Spleen (tissue), 13 donors: Measurements from ENCODE around the gene SUN3. TPM values are rescaled to one million over a fixed set of nuclear protein-coding genes. Genes with fewer than 3 reads are reported as not detected.

ENCODE experiments used
- DNase-seq: peaks from one replicate; pipeline ENCODE4 v3.0.0-alpha.2; 2020
- H3K27ac ChIP-seq, 8 donors: fragments of 200-600 bp; sonication (generic) in 7 of 8; 1 replicate in 4 of 8; 2 replicates in 4 of 8; pipeline versions ENCODE4 v1.5.0 to v1.8.0; 2016 to 2021; ENCODE audit warnings: inconsistent platforms in 4 of 8, mild to moderate bottlenecking in 4 of 8, moderate library complexity in 1 of 8
- H3K27me3 ChIP-seq, 7 donors: fragments of 200-600 bp; sonication (generic) in 6 of 7; replicated peaks in 1 of 7; 1 replicate in 4 of 7; 2 replicates in 3 of 7; pipeline versions ENCODE4 v1.5.0 to v1.8.0; 2016 to 2021; ENCODE audit warnings: inconsistent platforms in 3 of 7, mild to moderate bottlenecking in 1 of 7
- H3K36me3 ChIP-seq, 6 donors: fragments of 200-600 bp; sonication (generic) in 5 of 6; 1 replicate in 4 of 6; 2 replicates in 2 of 6; pipeline versions ENCODE4 v1.5.0 to v1.8.0; 2016 to 2021; ENCODE audit warnings: inconsistent platforms in 2 of 6
- H3K4me1 ChIP-seq, 6 donors: fragments of 200-600 bp; sonication (generic) in 5 of 6; 1 replicate in 3 of 6; 2 replicates in 3 of 6; pipeline versions ENCODE4 v1.5.0 to v1.8.0; 2016 to 2021; ENCODE audit warnings: inconsistent platforms in 3 of 6
- H3K4me3 ChIP-seq, 8 donors: fragments of 200-600 bp; sonication (generic) in 7 of 8; 1 replicate in 4 of 8; 2 replicates in 4 of 8; pipeline versions ENCODE4 v1.5.0 to v1.8.0; 2016 to 2021; ENCODE audit warnings: inconsistent platforms in 4 of 8, mild to moderate bottlenecking in 4 of 8, moderate library complexity in 2 of 8
- H3K9me3 ChIP-seq, 8 donors: fragments of 200-600 bp; sonication (generic) in 7 of 8; 1 replicate in 4 of 8; 2 replicates in 4 of 8; pipeline versions ENCODE4 v1.5.0 to v1.8.0; 2016 to 2021; ENCODE audit warnings: inconsistent platforms in 4 of 8
- POLR2A ChIP-seq, 3 donors: fragments of 450-650 bp; IDR thresholded peaks; one replicate each; pipeline ENCODE4 v1.5.1; 2017; ENCODE audit warnings: antibody characterized with exemption in 3 of 3, mild to moderate bottlenecking in 1 of 3
- POLR2AphosphoS5 ChIP-seq, 3 donors: sonication (generic); formaldehyde crosslinking; IDR thresholded peaks; one replicate each; pipeline ENCODE4 v1.5.1; 2017; ENCODE audit warnings: antibody characterized with exemption in 3 of 3
- WGBS, 5 donors: extraction: QIAGEN DNeasy Blood & Tissue Kit in 3 of 5; methylation state at CpG; one replicate each; pipeline versions ENCODE4 v1.1.5 to v1.1.7; 2013 to 2018; 5-methylcytosine and 5-hydroxymethylcytosine counted together
- intact Hi-C: fragments of 100-400 bp; cut with DNase I; formaldehyde crosslinking; loops from one replicate; pipeline ENCODE4 v1.15.0; 2023; ENCODE audit warnings: low total_unique reads
- long read RNA-seq, 2 donors: transcript quantifications; one replicate each; lab custom pipeline, GENCODE V29; 2026
- polyA plus RNA-seq, 3 donors: library from polyadenylated mRNA; stranded (reverse); fragments of 200-250 nt; gene quantifications; one replicate each; pipeline ENCODE4 v1.2.1, GENCODE V29; 2013
- total RNA-seq, 7 donors: library from RNA; depleted of rRNA in 3 of 7; stranded (reverse); fragments of >200 nt in 3 of 7; fragmentation: NEBNext Ultra II Directional in 4 of 7; extraction: Animal tissue kit (Norgen Biotek cat#: 25700) in 4 of 7; gene quantifications; one replicate each; pipeline versions ENCODE4 v1.1.0 to v1.2.1, GENCODE V29; 2016 to 2021
- TF ChIP-seq, protein P1 (sequence below), 11 experiments: fragments of 200-600 bp in 7 of 11; fragments of 450-650 bp in 4 of 11; sonication (generic) in 4 of 11; IDR thresholded peaks in 8 of 11; conservative IDR thresholded peaks in 3 of 11; 1 replicate in 7 of 11; 2 replicates in 4 of 11; pipeline versions ENCODE4 v1.4.0 to v1.8.0; 2016 to 2021; ENCODE audit warnings: antibody characterized with exemption in 11 of 11, inconsistent platforms in 4 of 11, mild to moderate bottlenecking in 1 of 11
- donor health status: healthy with polysubstance abuse.
- donor health status: DM: no; HTN: no; CAD: no; lungs with moderate emphysema.
- donor health status: DM: no; HTN: no; CAD: no.
- donor health status: Bipolar disorder and iron deficiency.
- donor health status: healthy.
- donor health status: DM: no; HTN: no; CAD: no.
- donor health status: DM: yes; HTN: yes; CAD: no.

The SUN3 gene, protein sequence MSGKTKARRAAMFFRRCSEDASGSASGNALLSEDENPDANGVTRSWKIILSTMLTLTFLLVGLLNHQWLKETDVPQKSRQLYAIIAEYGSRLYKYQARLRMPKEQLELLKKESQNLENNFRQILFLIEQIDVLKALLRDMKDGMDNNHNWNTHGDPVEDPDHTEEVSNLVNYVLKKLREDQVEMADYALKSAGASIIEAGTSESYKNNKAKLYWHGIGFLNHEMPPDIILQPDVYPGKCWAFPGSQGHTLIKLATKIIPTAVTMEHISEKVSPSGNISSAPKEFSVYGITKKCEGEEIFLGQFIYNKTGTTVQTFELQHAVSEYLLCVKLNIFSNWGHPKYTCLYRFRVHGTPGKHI
- not detected for total RNA-seq
- polyA plus RNA-seq = not detected
- long read RNA-seq, donor 1 = 0 reads
- long read RNA-seq, donor 2 = 0 reads

DNA sequence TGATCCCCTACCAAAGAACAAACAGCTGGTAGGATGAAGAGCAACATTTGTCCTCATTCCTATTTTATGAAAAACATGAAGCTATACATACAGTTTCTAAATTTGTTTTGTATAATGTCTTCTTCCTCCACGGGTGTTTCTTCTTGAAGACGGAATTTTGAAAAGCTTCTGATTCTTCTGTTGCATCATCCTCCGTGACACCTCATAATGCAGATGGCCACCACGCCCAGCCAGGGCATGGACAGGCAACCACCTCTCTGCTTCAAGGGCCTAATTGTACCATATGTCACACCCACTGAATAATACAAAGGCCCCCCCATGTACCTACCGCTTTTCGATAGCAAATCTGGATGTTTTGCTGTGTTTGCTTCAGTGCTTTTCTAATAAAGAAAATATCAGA, at the start of gene SUN3:
Gene SUN3, minus strand, starts transcription at position 170 of the 400 bp plus-strand sequence. Its CDS starts 169 bp downstream, at position 1.
- intact Hi-C loops = no loop called here

DNA sequence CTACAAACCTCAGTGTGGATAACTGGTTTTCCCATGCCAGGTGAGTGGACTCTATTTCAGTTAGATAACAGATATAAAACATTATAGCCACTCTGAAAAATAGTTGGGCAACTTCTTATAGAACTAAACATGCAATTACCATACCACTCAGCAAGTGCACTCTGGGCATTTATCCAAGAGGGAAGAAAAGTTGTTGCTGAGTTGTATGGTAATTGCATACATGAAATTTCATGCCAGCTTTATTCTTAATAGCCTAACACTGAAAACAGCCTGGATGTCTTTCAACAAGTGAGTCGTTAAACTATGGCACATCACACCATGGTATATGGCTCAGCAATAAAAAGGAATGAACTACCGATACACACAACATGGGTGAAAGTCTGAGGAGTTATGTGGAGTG, 49.6 kb upstream of the SUN3 start:
- Histone ChIP-seq H3K36me3 (no peaks in the 10 kb centered on the region), H3K4me1 (peaks cover 0 to 20% (median under 1%) of the 10 kb centered on the region in 6 donors), H3K27me3 (no peaks in the 10 kb centered on the region), H3K27ac (peak overlapping the region in 4 of 8 donors; percentile 3 to 61 (median 52)), H3K4me3 (no peak overlapping the region), H3K9me3 (no peaks in the 10 kb centered on the region)
- no peak for DNase-seq
- 77 to 94% (median 90%) methylated on average over 2 of the region's 2 CpGs for WGBS, 5 donors
- TF ChIP-seq POLR2AphosphoS5 (IDR thresholded peaks at IDR 0.05) (no peak), POLR2A (IDR thresholded peaks at IDR 0.05) (no peak)
- TF ChIP-seq, protein P1, sequence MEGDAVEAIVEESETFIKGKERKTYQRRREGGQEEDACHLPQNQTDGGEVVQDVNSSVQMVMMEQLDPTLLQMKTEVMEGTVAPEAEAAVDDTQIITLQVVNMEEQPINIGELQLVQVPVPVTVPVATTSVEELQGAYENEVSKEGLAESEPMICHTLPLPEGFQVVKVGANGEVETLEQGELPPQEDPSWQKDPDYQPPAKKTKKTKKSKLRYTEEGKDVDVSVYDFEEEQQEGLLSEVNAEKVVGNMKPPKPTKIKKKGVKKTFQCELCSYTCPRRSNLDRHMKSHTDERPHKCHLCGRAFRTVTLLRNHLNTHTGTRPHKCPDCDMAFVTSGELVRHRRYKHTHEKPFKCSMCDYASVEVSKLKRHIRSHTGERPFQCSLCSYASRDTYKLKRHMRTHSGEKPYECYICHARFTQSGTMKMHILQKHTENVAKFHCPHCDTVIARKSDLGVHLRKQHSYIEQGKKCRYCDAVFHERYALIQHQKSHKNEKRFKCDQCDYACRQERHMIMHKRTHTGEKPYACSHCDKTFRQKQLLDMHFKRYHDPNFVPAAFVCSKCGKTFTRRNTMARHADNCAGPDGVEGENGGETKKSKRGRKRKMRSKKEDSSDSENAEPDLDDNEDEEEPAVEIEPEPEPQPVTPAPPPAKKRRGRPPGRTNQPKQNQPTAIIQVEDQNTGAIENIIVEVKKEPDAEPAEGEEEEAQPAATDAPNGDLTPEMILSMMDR (IDR thresholded peaks at IDR 0.05 in 8 of 11, conservative IDR thresholded peaks at IDR 0.05 in 3 of 11) = no peak
- intact Hi-C loops = no loop called here

More for the DNA sequence above, at the start of gene SUN3:
- Histone ChIP-seq H3K4me1 (no peaks in the 10 kb centered on the region), H3K27me3 (peaks cover 0 to 47% (median 17%) of the 10 kb centered on the region in 7 donors), H3K36me3 (no peaks in the 10 kb centered on the region), H3K9me3 (peaks cover 0 to 10% (median 9%) of the 10 kb centered on the region in 8 donors), H3K4me3 (no peak within 1 kb of the TSS), H3K27ac (no peak within 1 kb of the TSS)
- no peak for DNase-seq
- TF ChIP-seq, protein P1 (IDR thresholded peaks at IDR 0.05 in 8 of 11, conservative IDR thresholded peaks at IDR 0.05 in 3 of 11) = no peak
- TF ChIP-seq POLR2A (IDR thresholded peaks at IDR 0.05) (no peak), POLR2AphosphoS5 (IDR thresholded peaks at IDR 0.05) (no peak)
- 81 to 96% (median 84%) methylated on average over 6 of the region's 6 CpGs for WGBS, 5 donors

DNA sequence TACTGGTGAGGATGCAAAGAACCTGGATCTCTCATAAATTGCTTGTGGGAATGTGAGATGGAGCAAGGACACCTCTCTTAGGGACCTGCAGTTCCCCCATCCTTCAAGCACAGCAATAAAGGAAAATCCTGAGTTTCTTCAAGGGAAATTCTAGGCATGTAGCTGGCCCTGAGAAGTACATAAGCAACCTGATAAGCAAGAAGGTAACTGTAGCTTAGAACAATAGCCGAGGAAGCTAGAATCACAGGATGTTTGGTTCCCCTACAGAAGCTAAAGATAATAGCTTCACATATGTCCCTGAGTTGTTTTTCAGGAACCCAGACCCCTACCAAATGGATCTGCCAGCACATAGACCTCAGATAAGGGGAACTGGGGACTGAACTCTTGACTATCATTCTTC, 48.5 kb upstream of the SUN3 start:
- WGBS, 5 donors = 63 to 81% (median 73%) methylated on average over 1 of the region's 1 CpG
- intact Hi-C loops = no loop called here
- no peak overlapping the region for H3K4me3 ChIP-seq
- no peaks in the 10 kb centered on the region for H3K36me3 ChIP-seq
- H3K4me1 ChIP-seq = peaks cover 0 to 15% (median 0%) of the 10 kb centered on the region in 6 donors
- no peaks in the 10 kb centered on the region for H3K27me3 ChIP-seq
- H3K9me3 ChIP-seq = peaks cover 0 to under 1% (median 0%) of the 10 kb centered on the region in 8 donors
- TF ChIP-seq POLR2A (IDR thresholded peaks at IDR 0.05) (no peak), POLR2AphosphoS5 (IDR thresholded peaks at IDR 0.05) (no peak)
- TF ChIP-seq, protein P1 (IDR thresholded peaks at IDR 0.05 in 8 of 11, conservative IDR thresholded peaks at IDR 0.05 in 3 of 11) = no peak
- peak overlapping the region in 1 of 8 donors; percentile 56 for H3K27ac ChIP-seq
- DNase-seq = no peak

DNA sequence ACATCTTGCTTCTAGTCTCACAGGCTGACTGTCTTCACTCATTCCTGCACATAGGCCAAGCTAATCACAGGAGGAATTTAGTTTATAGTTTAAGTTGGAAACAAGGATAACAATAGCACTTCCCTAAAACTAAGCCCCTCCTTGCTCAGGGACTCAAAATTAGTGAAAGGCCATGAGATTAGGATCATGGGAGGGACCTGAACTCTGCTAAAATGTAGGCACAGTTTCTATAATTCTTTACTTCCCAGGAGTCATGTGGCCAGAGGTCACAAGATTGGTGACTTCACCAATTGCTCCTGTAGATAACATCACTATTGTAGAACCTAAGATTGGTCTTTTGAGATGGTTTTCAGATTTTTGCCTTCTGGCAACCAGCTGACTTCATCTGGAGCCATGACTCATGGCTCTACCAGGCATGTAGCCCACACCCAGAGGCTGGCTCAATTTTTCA, 45.3 kb upstream of the SUN3 start:
- no peaks in the 10 kb centered on the region for H3K36me3 ChIP-seq
- H3K27ac ChIP-seq = no peak overlapping the region
- DNase-seq = no peak
- H3K4me3 ChIP-seq = no peak overlapping the region
- H3K4me1 ChIP-seq = peaks cover 0 to 9% (median 0%) of the 10 kb centered on the region in 6 donors
- H3K27me3 ChIP-seq = no peaks in the 10 kb centered on the region
- intact Hi-C loops = no loop called here
- TF ChIP-seq POLR2A (IDR thresholded peaks at IDR 0.05) (no peak), POLR2AphosphoS5 (IDR thresholded peaks at IDR 0.05) (no peak)
- TF ChIP-seq, protein P1 (IDR thresholded peaks at IDR 0.05 in 8 of 11, conservative IDR thresholded peaks at IDR 0.05 in 3 of 11) = no peak
- H3K9me3 ChIP-seq = peaks cover 0 to 10% (median 3%) of the 10 kb centered on the region in 8 donors
